Smooth muscle cell (in vitro differentiated cells): ENCODE data around the gene VAV2. TPM values are rescaled to one million over a fixed set of nuclear protein-coding genes. Genes with fewer than 3 reads are reported as not detected.

Experiments used
- DNase-seq: peaks from one replicate; lab custom pipeline; 2025; ENCODE audit not compliant: unreplicated experiment; lab: John Stamatoyannopoulos, UW
- H2AFZ ChIP-seq: fragments of 200-600 bp; sonication (generic); 2 replicates; pipeline ENCODE4 v1.6.0; 2016; ENCODE audit warnings: antibody characterized with exemption, low read depth, mild to moderate bottlenecking
- H3F3A ChIP-seq: fragments of 200-600 bp; sonication (generic); 2 replicates; pipeline ENCODE4 v1.6.0; 2017; ENCODE audit warnings: antibody characterized with exemption, low read depth
- H3K27ac ChIP-seq: fragments of 200-600 bp; sonication (generic); 2 replicates; pipeline ENCODE4 v1.5.1; 2016; ENCODE audit warnings: low read depth, mild to moderate bottlenecking
- H3K27me3 ChIP-seq: fragments of 200-600 bp; sonication (generic); 2 replicates; pipeline ENCODE4 v1.6.1; 2016; ENCODE audit warnings: low read depth, mild to moderate bottlenecking
- H3K36me3 ChIP-seq: fragments of 200-600 bp; sonication (generic); 2 replicates; pipeline ENCODE4 v1.5.1; 2016; ENCODE audit warnings: low read depth
- H3K4me1 ChIP-seq: fragments of 200-600 bp; sonication (generic); 2 replicates; pipeline ENCODE4 v1.5.1; 2016; ENCODE audit warnings: low read depth
- H3K4me2 ChIP-seq: fragments of 200-600 bp; sonication (generic); 2 replicates; pipeline ENCODE4 v1.6.0; 2016; ENCODE audit warnings: mild to moderate bottlenecking
- H3K4me3 ChIP-seq: fragments of 200-600 bp; sonication (generic); 2 replicates; pipeline ENCODE4 v1.5.1; 2016; ENCODE audit warnings: mild to moderate bottlenecking
- H3K79me2 ChIP-seq: fragments of 200-600 bp; sonication (generic); 2 replicates; pipeline ENCODE4 v1.6.0; 2016; ENCODE audit warnings: low read depth, mild to moderate bottlenecking
- H3K9ac ChIP-seq: fragments of 200-600 bp; sonication (generic); 2 replicates; pipeline ENCODE4 v1.6.0; 2016; ENCODE audit warnings: low read depth
- H3K9me3 ChIP-seq: fragments of 200-600 bp; sonication (generic); replicated peaks from 2 replicates; pipeline ENCODE4 v1.5.1; 2016; ENCODE audit warnings: low read depth
- H4K20me1 ChIP-seq: fragments of 200-600 bp; sonication (generic); 2 replicates; pipeline ENCODE4 v1.6.0; 2016; ENCODE audit warnings: low read depth
- WGBS: methylation state at CpG from one replicate; pipeline ENCODE4 v1.1.7; 2016; ENCODE audit warnings: low lambda C conversion rate; 5-methylcytosine and 5-hydroxymethylcytosine counted together
- polyA plus RNA-seq: library from polyadenylated mRNA; unstranded; fragments of >200 nt; fragmentation: Nextera tagmentation; extraction: Ambion mirVana; gene quantifications from 2 replicates; pipeline ENCODE4 v1.2.1, GENCODE V29; 2016
- total RNA-seq: library from RNA; depleted of rRNA; stranded (reverse); fragments of >200 nt; gene quantifications from 2 replicates; pipeline ENCODE4 v1.2.3, GENCODE V29; 2014
- TF ChIP-seq, protein P1 (sequence below): fragments of 200-600 bp; sonication (generic); IDR thresholded peaks from 2 replicates; pipeline ENCODE4 v1.5.1; 2017; ENCODE audit warnings: borderline replicate concordance, mild to moderate bottlenecking, antibody characterized with exemption; ENCODE audit not compliant: insufficient read depth, poor library complexity, severe bottlenecking

The VAV2 gene
- total and polyA plus RNA-seq, 2 experiments from 2014 or later: 26.2 to 35.3 TPM

DNA sequence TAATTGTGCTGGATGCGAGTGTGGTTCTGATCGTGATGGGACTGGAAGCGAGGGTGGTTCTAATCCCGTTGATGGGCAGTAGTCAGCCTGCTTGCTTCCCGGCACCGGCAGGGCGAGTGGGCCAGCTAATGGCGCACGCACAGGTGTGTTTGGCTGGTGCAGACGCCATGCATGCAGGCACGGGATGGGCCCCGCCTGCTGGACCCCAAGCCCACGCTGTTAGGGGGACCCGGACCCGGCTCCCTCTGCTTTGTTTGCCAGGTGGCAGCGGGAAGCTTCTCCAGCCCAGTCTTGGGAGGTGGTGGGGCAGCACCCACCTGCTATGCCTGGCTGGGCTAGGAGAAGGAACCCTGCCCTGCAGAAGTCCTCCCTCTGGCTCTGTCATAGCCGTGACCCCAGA is 70.3 kb downstream of the VAV2 start:
- peaks cover 100% of the 10 kb centered on the region for H4K20me1 ChIP-seq
- no peak overlapping the region for H3K4me3 ChIP-seq
- H2AFZ ChIP-seq: no peak overlapping the region
- no peaks in the 10 kb centered on the region for H3K36me3 ChIP-seq
- H3K9ac ChIP-seq: no peak overlapping the region
- H3K79me2 ChIP-seq: peaks cover 88% of the 10 kb centered on the region
- H3K4me2 ChIP-seq: no peak overlapping the region
- no peaks in the 10 kb centered on the region for H3K27me3 ChIP-seq
- 95% methylated on average over 17 of the region's 17 CpGs for WGBS
- no peak for DNase-seq
- TF ChIP-seq, protein P1, sequence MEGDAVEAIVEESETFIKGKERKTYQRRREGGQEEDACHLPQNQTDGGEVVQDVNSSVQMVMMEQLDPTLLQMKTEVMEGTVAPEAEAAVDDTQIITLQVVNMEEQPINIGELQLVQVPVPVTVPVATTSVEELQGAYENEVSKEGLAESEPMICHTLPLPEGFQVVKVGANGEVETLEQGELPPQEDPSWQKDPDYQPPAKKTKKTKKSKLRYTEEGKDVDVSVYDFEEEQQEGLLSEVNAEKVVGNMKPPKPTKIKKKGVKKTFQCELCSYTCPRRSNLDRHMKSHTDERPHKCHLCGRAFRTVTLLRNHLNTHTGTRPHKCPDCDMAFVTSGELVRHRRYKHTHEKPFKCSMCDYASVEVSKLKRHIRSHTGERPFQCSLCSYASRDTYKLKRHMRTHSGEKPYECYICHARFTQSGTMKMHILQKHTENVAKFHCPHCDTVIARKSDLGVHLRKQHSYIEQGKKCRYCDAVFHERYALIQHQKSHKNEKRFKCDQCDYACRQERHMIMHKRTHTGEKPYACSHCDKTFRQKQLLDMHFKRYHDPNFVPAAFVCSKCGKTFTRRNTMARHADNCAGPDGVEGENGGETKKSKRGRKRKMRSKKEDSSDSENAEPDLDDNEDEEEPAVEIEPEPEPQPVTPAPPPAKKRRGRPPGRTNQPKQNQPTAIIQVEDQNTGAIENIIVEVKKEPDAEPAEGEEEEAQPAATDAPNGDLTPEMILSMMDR: no peak
- no peaks in the 10 kb centered on the region for H3K9me3 ChIP-seq
- no peak overlapping the region for H3K27ac ChIP-seq
- no peaks in the 10 kb centered on the region for H3F3A ChIP-seq
- H3K4me1 ChIP-seq: peaks cover 17% of the 10 kb centered on the region

DNA sequence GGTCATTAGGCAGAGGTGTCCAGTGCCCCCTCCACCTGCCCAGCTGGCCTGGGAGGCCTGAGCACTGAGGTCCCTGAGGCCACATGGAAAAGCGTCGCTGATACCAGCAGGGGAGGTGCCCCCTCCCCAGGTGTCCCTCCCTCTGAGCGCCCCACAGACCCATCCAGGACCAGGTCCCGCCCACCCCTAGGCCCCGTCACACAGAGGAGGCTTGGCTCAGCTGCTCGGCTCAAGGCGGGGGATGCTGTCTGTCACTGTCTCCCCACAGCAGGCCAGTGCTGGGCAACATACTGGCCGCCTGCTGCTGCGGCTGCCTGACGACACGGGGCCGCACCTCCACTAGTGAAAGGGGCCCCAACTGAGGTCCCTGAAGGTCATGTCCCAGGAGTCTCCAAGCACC is 71.7 kb downstream of the VAV2 start:
- Histone ChIP-seq H4K20me1 (peaks cover 100% of the 10 kb centered on the region), H3K36me3 (no peaks in the 10 kb centered on the region), H3K9ac (no peak overlapping the region), H3F3A (no peaks in the 10 kb centered on the region), H3K27ac (no peak overlapping the region), H2AFZ (no peak overlapping the region), H3K27me3 (no peaks in the 10 kb centered on the region), H3K79me2 (peaks cover 86% of the 10 kb centered on the region), H3K9me3 (no peaks in the 10 kb centered on the region), H3K4me3 (no peak overlapping the region), H3K4me1 (peaks cover 19% of the 10 kb centered on the region), H3K4me2 (no peak overlapping the region)
- 93% methylated on average over 8 of the region's 12 CpGs for WGBS
- DNase-seq: no peak
- TF ChIP-seq, protein P1: no peak

GRCh38 chr9:133919253-133920115 is 72.6 kb downstream of the VAV2 start:
- Histone ChIP-seq H3K27ac (no peak overlapping the region), H3K9me3 (no peaks in the 10 kb centered on the region), H4K20me1 (peaks cover 98% of the 10 kb centered on the region), H3K36me3 (no peaks in the 10 kb centered on the region), H2AFZ (no peak overlapping the region), H3K79me2 (peaks cover 90% of the 10 kb centered on the region), H3K4me3 (no peak overlapping the region), H3K4me2 (no peak overlapping the region), H3K27me3 (no peaks in the 10 kb centered on the region), H3K4me1 (peaks cover 19% of the 10 kb centered on the region), H3K9ac (no peak overlapping the region), H3F3A (no peaks in the 10 kb centered on the region)
- no peak for DNase-seq
- 89% methylated on average over 24 of the region's 27 CpGs for WGBS
- TF ChIP-seq, protein P1: no peak
